ENCODE measurements around the gene LAP3.
"Not testable (repeated sequence)": the region's sequence is repeated elsewhere in the genome, so short reads cannot be mapped to it uniquely, and the experiment has no call there.

LAP3 gene

GRCh38 chr4:17576932-17577664, at the start of gene LAP3:
Gene LAP3, plus strand, starts transcription at chr4:17577198. Its CDS starts 268 bp downstream, at chr4:17577466.
- DNase-seq, result peak; percentile 99

GRCh38 chr4:17528551-17529165, 48.3 kb upstream of the LAP3 start:
- no peak for DNase-seq

GRCh38 chr4:17531538-17532285, 45.3 kb upstream of the LAP3 start:
- DNase-seq, result no peak

GRCh38 chr4:17534705-17535104, 42.3 kb upstream of the LAP3 start:
- DNase-seq, result no peak

GRCh38 chr4:17535242-17535641, 41.8 kb upstream of the LAP3 start:
- no peak for DNase-seq

GRCh38 chr4:17535906-17536305, 41.1 kb upstream of the LAP3 start:
- DNase-seq, result peak; percentile 30

GRCh38 chr4:17537060-17537459, 39.9 kb upstream of the LAP3 start:
- DNase-seq, result not testable (repeated sequence)

- DNase-seq, result no peak
These were observed 32.8 kb upstream of the LAP3 start for GRCh38 chr4:17544205-17544604.

GRCh38 chr4:17544831-17545234, 32.2 kb upstream of the LAP3 start:
- no peak for DNase-seq

- DNase-seq, result no peak
These were observed 31.4 kb upstream of the LAP3 start for GRCh38 chr4:17545374-17546140.

GRCh38 chr4:17546222-17546621, 30.8 kb upstream of the LAP3 start:
- DNase-seq, result no peak

GRCh38 chr4:17546678-17547077, 30.3 kb upstream of the LAP3 start:
- DNase-seq, result no peak

- no peak for DNase-seq
These were observed 26.4 kb upstream of the LAP3 start for GRCh38 chr4:17550549-17550948.

- no peak for DNase-seq
These were observed 24.6 kb upstream of the LAP3 start for GRCh38 chr4:17552427-17552826.

GRCh38 chr4:17554568-17554967, 22.4 kb upstream of the LAP3 start:
- DNase-seq, result no peak

GRCh38 chr4:17556498-17556897, 20.5 kb upstream of the LAP3 start:
- no peak for DNase-seq

- no peak for DNase-seq
These were observed 19.1 kb upstream of the LAP3 start for GRCh38 chr4:17557880-17558279.

GRCh38 chr4:17558941-17559708, 17.9 kb upstream of the LAP3 start:
- no peak for DNase-seq

- DNase-seq, result no peak
These were observed 17.3 kb upstream of the LAP3 start for GRCh38 chr4:17559709-17560048.

- DNase-seq, result no peak
These were observed 16.8 kb upstream of the LAP3 start for GRCh38 chr4:17560065-17560673.

- peak; percentile 24 for DNase-seq
These were observed 15.6 kb upstream of the LAP3 start for GRCh38 chr4:17561195-17561909.

Data from activated CD4-positive, alpha-beta T cell treated with anti-CD3 and anti-CD28 coated beads for 48 hours (primary cell).